Activated T-cell treated with anti-CD3 and anti-CD28 coated beads for 24 hours (primary cell): ENCODE measurements around the gene ADD2.
"Not testable (repeated sequence)": the region's sequence is repeated elsewhere in the genome, so short reads cannot be mapped to it uniquely, and the experiment has no call there.

ENCODE experiments used
- DNase-seq: peaks from one replicate; pipeline ENCODE4 v3.0.0-alpha.2; 2020; ENCODE audit warnings: low read depth

ADD2 gene

DNA sequence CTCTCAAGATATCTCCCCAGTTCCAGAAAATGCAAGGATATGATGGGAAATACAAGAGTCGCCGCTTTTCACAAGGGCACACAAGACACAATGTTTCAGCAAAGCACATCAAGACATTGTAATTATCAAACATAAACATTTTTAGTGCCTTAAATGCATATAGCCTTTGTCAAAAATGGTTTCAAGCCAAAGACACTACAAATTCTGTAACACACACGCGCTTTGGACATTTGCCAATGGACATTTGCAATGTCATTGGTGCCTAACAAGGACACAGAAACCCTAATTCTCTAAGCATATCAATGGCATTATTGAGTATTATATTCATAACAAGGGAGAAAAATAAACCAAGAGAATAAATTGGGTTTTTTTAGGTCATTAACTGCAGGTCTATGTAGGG lies 16.1 kb downstream of the ADD2 start:
- no peak for DNase-seq

DNA sequence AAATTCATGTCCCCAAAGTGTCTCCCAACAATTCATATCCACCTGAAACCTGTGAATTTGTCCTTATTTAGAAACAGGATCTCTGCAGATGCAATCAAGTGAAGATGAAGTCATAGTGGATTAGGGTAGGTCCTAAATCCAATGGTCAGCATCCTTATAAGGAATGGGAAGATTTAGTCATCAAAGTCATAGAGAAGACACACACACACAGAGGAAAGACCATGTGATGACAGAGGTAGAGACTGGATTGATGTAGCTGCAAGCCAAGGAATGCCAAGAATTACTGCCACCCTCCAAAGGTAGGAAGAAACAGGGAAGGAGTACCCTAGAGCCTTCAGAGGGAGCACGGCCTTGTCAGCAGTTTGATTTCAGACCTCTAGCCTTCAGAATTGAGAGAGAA lies 17.7 kb downstream of the ADD2 start:
- no peak for DNase-seq

DNA sequence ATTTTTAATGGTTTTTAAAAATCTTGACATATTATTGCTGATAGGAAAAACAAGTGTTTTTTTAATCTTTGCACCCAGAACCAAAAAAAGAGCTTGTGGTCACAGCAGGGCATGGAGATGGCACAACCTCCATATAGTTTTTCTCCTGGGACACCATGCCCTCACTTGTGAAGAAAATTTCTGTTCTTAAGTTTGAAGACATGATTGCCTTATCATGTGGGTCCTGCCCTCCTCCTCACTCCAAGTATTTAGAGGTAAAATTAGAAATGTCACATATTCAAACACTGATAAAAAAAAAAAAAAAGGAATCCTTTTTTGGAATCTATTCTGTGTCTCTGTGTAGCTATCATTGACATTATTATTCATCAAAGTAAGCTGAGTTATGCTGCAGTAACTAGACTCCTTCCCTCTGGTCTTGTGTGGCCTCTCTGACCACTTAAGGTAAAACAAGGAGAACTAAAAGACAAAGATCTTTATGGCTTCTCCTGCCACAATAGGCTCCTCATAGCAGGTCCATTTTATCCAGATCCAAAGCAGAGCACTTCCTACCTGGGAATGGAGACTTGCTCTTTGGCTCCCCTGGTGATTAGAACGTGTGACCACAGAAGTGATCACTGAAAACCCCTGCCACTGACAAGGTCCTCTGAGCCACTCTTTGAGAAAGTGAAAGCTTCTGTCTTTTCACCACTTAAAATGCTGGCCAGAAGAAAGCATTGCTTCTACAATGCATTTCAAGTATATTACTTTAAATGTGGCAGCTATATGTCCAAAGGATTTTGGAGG lies 19.8 kb downstream of the ADD2 start:
- DNase-seq = no peak

DNA sequence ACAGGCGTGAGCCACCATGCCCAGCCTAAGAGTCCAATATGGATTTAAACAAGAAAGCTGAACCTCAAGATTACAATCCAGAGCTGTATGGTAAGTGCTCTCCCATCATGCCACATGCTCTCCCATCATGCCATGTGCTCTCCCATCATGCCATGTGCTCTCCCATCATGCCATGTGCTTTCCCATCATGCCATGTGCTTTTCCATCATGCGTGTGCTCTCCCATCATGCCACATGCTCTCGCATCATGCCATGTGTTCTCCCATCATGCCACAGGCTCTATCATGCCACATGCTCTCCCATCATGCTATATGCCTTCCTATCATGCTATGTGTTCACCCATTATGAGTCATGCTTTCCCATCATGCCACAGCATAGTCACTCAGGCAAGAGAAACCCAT lies 20.7 kb downstream of the ADD2 start:
- no peak for DNase-seq

DNA sequence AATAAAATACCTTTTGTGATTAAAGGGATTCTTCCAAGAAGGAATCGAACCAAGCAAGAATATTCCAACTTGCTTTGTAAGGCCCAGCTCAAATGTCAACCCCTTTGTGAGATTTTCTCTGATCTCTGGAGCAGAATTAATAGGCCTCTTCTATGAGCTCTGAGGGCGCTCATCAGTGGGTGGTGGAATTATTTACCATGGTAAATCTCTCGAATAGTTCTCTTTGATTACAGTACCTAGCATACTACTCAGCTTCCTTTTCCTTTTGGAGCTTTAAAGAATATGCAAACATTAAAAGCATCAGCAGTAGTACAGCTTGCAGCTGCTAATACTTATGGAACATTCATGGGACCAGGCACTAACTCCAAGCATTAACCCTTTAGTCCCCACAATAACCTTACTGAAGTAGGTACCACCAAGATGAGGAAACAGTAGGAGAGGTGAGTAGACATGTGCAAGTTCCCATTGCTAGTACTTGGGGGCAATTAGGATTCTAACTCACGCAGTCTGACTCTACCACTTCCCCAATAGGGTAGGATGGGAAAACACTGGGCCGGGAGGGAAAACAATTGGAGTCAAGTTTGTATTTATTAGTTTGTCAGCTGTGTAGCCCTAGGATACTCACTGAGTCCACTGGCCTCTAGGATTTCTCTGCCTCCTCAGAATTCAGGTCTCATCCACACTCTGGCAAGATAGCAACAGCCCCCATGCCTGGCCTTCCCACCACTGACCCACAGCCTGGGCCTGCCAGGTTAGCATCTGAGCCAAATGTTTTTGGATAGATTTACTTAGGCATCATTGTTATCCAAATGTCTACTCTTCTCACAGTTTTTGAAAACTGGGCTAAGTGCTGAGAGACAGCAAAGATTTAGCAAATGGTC lies 21.7 kb downstream of the ADD2 start:
- DNase-seq = no peak

DNA sequence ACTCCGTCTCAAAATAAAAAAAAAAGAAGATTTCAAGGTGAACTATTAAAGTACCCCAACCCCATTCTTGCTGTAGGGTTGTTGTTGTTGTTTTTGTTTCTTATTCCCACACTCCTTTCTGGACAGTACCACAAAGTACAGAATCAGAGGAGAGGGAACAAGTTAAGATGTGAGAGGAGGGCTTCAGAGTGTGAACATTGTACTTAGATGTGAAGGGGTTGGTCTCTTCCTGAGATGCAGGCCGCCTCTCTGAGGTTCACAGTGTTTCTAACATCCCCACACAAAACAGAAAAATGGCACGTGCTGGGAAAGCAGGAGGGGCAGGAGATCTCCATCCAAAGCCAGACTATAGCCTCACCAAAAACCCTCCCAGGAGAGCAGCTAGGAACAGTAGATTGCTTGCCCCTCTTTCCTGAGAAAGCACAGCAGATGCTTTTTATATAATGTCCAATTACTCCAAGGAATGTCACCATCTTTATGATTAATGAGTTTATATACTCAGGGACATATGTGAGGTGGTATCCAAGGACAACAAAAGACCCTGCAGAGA lies 22.6 kb downstream of the ADD2 start:
- DNase-seq = no peak

DNA sequence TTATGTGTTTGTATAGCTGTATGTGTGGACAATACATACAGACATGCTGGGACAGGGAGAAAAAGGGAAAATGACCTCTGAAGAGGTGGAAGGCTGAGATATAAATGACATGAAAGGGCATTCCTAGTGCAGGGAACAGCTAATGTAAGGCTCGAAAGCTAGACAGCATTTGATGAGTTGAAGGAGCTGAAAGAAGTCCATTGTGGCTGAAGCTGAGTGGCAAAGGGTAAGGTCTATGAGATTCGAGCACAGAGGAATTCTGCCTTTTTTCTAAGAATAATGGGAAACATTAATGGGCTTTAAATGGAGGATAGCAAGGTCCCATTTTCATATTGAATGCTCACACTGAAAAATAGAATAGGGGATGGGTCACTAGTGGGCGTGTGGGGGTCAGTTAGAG lies 23.6 kb downstream of the ADD2 start:
- no peak for DNase-seq

DNA sequence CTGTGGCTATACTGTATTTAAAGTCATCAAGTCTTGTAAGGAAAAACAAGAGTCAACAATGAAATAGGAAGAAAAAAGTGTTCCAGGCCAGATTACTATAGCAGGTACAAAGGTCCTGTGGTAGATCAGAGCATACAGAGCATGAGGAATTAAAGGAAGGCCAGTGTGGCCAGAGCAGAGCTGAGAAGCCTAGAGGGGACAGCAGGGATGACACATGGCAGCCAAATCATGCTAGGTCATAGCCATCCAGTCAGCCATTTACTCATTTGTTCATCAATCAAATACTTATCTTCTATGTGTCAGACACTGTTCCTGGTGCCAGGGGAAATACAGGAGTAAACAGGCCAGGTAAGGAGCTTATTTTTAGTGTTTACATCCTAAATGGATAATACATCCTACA lies 24.3 kb downstream of the ADD2 start:
- DNase-seq = no peak

DNA sequence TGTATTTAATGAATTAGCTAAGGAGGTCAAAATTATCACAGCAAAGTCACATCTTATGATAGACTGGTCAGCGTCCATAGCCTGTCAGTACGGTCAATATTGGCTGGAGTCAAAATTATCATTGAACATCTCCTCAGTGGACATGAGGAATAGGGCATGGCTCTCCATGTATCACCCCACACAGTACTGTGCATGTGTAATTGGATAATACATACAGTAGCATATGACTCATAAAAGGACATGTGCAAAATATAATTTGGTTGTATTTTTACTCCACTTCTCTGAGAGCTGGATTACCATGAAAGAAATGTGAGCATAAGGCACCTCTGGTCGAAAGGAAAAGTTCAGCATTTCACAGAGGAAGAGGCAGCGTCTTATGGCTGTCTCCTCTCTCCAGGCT lies 24.9 kb downstream of the ADD2 start:
- no peak for DNase-seq

DNA sequence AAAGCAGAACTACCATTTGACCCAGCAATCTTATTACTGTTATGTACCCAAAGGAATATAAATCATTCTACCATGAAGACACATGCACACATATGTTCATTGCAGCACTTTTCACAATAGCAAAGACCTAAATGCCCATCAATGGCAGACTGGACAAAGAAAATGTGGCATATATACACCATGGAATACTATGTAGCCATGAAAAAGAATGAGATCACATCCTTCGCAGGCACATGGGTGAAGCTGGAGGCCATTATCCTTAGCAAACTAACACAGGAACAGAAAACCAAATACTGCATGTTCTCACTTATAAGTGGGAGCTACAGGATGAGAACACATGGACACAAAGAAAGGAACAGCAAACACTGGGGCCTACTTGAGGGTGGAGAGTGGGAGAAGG lies 28.5 kb downstream of the ADD2 start:
- not testable (repeated sequence) for DNase-seq

DNA sequence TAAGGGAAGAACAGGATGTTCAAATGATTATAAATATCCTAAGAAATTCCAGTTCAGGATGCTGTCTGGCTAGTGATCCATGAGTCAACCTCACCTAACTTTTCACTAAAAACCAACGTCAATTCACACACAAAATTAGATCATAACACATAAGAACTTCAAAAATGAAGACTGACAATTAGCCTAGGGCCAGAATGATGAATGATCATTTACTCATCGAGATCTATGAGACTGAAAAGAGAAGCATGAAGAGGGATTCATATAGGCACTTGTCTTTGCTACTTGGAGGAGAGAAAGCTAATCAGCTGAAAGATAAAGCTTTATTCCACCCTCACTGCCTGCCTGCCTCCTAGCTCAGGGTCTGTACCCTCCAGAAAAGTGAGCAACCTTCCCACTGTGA lies 29.8 kb downstream of the ADD2 start:
- no peak for DNase-seq

DNA sequence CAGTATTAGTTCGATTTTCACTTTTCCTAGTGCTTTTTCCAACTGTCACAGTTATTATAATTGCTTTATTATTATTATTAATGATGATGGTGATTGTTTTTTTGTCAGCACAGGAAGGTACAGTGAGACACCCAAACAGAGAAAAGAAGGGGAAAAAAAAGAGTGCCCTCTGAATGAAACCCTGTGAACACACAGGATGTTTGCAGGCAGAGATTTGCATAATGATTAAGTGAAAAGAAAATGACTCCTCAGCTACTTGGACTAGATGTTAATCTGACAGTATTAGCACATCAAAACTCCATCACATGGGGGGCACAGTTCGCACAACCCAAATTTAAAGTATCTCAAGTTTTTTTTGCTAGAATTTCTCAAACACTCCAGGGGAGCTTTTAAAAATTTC lies 32.9 kb downstream of the ADD2 start:
- DNase-seq = no peak

DNA sequence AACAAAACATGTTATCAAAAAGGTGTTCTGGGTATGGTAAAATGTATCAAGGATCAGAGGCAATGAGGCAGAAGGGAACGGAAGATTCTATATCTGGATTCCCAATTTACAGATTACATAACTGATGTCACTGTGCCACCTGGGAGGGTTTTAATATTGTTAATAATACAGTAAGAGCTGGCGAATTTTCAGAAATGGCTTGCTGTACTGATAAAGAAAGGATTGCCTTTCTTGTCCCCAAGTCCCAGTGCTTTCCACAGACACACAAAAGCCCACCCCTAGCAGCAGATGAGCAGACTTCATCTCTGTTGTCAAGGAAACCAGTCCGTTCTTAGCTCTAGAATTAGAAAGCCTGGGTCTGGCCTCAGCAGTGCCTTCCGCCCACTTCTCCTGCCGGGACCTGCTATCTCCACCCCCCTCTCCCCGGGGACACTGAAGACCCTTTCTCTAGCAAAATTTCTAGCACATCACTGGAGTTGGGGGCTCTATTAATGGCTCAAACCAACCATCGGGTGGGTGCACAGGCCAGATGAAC lies 34.3 kb downstream of the ADD2 start:
- DNase-seq = no peak

DNA sequence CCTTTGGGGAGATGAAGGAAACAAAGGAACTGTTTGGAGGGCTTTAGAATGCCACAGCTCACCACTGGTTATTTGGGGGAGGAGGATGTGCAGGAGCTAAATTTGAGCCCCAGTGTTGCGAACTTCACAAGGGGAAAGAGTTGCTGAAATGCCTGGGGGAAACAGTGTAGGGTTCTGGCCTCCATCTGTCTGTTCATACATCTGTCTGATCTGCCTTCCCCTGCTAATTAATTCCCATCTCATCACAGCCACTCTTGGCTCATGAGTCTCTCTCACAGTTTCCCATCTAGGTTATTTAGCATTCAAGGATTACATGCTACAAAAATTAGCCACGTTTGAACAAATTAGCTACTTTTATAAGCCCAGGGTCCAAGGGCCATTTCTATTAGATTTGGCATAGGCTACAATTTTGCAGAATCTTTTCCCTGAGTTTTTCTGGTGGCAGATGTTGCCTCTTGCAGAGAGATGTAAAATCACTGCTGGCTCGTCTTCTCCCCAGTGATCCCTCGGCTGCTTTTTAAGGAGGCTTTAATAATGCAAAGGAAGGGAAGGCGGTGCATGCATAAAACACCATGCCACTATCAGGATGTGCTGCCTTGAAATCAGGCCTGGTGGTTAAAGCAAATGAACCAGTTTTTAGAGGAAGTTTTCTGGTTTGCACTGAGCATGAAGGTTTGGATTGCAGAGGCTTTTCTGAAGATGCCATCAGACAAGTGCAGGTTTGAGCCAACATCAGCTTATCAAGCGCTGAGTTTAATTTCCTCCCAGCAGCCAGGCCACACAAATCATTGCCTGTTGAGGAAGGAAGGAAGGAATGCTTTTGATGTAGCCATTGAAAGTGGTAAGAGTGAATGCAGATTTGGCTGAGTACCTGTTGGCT lies 35.0 kb downstream of the ADD2 start:
- DNase-seq = no peak

DNA sequence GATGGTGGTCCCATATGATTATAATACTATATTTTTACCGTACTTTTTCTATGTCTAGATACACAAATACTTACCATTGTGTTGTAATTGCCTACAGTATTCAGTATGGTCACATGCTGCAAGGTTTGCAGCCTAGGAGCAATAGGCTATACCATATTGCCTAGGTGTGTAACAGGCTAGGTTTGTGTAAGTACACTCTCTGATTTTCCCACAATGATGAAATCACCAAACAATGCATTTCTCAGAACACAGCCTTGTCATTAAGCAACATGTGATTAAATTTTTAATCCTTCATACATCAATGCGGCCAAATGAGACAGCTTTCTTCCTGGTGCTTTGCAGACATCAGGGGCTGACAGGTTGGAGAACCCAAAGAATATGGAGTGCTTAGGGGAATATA lies 37.3 kb downstream of the ADD2 start:
- DNase-seq = no peak

DNA sequence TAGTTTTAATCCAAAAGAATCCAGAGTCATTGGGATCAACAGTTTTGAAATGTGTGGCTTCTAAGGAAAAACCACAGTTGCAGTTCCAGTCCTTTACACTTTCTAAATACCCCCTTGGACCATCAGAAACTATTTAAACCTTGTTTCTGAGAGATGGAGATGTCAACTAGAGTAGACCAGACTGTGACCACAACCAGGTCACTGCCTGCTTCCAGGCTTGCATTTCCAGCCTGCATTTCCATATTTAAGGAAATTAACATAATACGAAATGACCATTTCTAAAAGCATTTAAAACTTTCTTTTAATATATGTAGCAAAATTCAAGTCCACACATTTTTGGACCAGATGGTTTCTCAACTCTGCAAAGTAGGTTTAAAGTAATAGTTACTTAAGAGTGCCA lies 38.4 kb downstream of the ADD2 start:
- DNase-seq = no peak

DNA sequence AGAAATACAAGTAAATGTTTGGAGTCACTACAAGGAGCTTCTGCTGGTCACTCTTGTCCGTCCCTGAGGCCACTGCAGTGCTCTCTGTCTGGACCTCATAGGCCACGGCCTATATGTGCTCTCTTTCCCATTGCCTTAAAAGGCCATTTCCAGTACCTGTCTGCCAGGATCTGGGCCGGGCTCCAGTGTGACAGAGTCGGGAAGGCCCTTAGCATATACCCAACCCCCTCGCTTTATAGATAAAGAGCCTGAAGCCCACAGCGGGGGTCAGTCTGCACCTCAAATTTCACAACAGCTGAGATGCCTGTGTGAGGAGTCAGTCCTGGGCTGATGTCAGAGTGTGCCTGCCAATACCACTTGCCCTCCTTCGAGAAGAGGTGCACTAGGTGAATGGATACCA lies 39.9 kb downstream of the ADD2 start:
- DNase-seq = no peak

DNA sequence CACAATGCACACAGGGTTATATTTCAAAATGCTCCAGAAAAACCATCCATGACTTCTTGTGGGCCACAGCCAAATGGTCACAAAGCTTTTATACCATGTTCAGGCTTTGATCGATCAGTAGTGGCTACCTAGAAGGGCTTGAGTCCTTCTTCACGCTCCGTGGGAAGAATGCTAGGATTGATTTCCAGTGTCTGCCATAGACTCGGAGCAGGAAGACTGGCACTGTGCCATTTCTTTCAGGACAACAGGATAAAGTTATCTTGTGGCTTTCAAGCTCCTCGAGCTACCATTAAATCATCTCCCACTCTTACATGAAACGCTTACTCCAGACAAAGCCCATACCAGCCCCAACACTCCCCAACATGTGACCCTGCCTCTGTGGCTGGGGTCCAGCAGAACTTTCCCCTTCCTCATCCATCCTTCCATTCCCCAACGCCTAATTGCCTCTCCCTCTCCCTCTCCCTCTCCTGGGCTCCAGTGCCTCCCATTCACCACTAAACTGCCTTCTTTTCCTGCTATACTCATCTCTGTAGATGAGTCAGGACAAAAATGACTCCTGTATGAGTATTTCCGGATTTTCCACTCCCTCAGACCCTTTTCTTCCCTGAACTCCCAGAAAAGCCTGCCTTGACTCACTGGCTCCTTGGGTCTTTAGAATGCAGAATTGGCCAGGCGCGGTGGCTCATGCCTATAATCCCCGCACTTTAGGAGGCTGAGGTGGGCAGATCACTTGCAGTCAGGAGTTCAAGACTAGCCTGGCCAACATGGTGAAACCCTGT lies 40.9 kb downstream of the ADD2 start:
- DNase-seq = no peak

DNA sequence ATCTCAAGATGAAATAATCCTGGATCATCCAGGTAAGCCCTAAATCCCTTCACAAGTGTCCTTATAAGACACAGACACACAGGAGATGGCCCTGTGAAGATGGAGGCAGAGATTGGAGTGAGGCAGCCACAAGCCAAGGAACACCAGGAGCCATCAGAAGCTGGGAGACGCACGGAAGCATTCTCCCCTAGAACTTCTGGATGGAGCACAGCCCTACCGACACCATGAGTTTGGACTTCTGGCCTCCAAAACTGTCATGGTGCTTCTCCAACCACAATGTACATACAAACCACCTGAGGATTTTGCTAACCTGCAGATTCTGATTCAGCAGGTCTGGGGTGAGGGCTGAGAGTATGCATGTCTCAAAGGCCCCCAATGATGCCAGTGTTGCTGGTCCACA lies 42.5 kb downstream of the ADD2 start:
- no peak for DNase-seq

DNA sequence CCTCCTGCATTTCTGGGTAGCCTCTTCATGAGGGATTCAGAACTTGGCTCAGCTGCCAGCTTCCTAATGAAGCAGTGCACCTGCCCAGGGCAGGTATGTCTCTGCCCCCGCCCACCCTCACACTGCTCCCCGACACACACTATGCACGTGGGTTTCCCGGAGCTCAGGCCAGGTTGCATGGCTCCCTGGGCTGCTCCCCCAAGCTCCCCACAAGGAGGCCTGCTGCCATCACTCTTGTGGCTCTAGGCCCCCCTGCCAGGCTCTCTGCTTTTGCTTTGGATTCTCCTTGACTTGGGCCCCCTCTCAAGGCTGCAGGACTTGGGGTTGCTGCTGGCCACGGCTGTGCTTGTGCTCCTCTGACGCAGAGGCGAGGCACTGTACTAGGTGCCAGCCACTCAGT lies 43.6 kb downstream of the ADD2 start:
- DNase-seq = no peak

DNA sequence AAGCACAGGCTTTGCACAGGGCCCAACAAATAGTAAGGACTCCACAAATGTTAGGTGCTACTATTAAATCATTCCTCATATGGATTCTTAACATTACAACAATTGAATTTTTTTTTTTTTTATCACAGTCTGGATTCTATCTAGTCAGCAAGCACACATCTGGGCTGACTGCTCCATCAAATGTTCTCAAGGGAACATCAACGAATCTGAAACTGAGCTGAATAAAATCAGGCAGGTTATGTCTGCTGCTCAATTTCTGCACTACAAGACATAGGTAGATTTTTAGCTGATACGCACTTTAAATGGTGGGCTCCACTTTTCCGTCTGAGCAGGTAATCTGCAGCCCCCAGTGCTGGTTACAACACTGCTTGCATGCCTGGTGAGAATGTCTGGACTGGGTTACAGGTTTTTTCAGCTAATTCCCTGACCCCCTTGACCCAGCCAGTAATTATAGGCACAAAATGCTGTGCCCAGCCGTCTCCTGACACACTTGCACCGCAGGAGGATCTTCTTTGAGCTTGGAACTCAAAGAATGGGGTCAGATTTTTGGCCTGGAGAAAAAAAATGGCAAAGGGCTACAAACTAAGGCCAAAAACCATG lies 44.6 kb downstream of the ADD2 start:
- no peak for DNase-seq
